ENCODE measurements around the gene STARD8. TPM values are rescaled to one million over a fixed set of nuclear protein-coding genes. Genes with fewer than 3 reads are reported as not detected.

STARD8 gene, protein sequence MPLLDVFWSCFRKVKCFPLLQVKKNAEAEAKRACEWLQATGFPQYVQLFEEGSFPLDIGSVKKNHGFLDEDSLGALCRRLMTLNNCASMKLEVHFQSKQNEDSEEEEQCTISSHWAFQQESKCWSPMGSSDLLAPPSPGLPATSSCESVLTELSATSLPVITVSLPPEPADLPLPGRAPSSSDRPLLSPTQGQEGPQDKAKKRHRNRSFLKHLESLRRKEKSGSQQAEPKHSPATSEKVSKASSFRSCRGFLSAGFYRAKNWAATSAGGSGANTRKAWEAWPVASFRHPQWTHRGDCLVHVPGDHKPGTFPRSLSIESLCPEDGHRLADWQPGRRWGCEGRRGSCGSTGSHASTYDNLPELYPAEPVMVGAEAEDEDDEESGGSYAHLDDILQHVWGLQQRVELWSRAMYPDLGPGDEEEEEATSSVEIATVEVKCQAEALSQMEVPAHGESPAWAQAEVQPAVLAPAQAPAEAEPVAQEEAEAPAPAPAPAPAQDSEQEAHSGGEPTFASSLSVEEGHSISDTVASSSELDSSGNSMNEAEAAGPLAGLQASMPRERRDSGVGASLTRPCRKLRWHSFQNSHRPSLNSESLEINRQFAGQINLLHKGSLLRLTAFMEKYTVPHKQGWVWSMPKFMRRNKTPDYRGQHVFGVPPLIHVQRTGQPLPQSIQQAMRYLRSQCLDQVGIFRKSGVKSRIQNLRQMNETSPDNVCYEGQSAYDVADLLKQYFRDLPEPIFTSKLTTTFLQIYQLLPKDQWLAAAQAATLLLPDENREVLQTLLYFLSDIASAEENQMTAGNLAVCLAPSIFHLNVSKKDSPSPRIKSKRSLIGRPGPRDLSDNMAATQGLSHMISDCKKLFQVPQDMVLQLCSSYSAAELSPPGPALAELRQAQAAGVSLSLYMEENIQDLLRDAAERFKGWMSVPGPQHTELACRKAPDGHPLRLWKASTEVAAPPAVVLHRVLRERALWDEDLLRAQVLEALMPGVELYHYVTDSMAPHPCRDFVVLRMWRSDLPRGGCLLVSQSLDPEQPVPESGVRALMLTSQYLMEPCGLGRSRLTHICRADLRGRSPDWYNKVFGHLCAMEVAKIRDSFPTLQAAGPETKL
- total RNA-seq (2021): 0.11 and 0.26 TPM in 2 replicates
- percentile 12 among the genes with signal in this experiment for Bru-seq, nascent RNA
- percentile 12 among the genes with signal in this experiment for BruChase-seq, experiment 1, labeled RNA remaining after a 2-hour chase
- BruChase-seq, experiment 2, labeled RNA remaining after a 6-hour chase: percentile 23 among the genes with signal in this experiment
- long read RNA-seq, full-length matches to known transcripts: 1 of 2 reads
- long read RNA-seq, partial matches to known transcripts: 1 of 2 reads
- long read RNA-seq, other reads (novel, unspliced or antisense): 0 of 2 reads

DNA sequence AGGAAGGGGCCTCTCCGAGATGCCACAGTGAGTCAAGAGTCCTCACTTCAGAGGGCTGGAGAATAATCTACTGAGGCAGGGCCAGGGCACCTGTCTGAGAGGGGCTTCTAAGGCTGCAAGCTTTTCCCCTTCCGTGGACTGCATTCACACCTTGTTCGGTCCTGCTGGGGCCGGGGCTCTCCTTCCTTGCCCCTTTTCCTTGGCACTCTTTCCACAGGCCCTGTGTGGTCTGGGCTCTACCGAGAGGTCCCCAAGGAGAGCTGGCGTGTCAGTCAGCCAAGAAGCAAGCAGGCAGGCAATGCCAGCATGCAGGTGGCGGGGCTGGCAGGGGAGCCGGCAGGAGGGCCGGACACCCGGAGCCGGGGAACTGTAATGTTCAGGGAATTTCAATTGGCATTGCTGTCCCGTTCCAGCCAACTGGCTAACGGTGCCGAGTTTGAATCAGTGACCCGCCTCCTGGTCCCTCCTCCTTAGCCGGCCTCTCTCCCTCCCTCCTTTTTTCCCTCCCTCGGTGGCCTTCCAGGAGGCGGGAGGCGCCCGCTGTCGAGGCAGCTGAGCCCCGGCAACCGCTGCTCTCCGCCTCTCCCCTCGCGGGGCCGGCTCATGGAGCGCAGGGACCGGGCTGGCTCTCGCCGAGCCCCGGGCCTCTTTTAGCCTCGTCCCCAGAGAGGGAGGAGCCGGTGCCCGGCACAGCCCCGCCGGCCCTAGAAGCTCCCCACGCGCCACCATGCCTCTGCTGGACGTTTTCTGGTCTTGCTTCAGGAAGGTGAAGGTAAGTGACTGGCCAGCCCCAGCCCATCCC is at the start of gene STARD8:
STARD8 (plus strand) TSS at position 511 of the 802 bp plus-strand sequence; CDS start at position 728, 217 bp downstream.
- no TSS peak for BruUV-seq (replicated peaks)
- ChIA-PET CTCF (no interaction called here), POLR2A (ENCODE audit: low non-redundant PET) (no interaction called here)
- intact Hi-C loops (cut with micrococcal nuclease; ENCODE audit: unreplicated experiment): no loop called here
- Histone ChIP-seq H3K27ac (ENCODE audit: low read depth, low read length, poor library complexity, severe bottlenecking) (no peak within 1 kb of the TSS), H3K9me3 (ENCODE audit: low read depth, low read length, poor library complexity, severe bottlenecking) (no peaks in the 10 kb centered on the region), H3K27me3 (replicated peaks; ENCODE audit: insufficient read depth, low read depth, low read length, poor library complexity) (no peaks in the 10 kb centered on the region), H3K4me3 (ENCODE audit: low read depth, low read length, poor library complexity, severe bottlenecking) (no peak within 1 kb of the TSS), H3K4me1 (ENCODE audit: insufficient read depth, low read length, poor library complexity, severe bottlenecking) (no peaks in the 10 kb centered on the region), H3K36me3 (ENCODE audit: insufficient read depth, low read length, poor library complexity, severe bottlenecking) (no peaks in the 10 kb centered on the region)
- no peak for TF ChIP-seq EZH2 (IDR thresholded peaks at IDR 0.05; ENCODE audit: borderline replicate concordance, low read depth, low read length, poor library complexity, severe bottlenecking)
- DNase-seq (ENCODE audit: low spot score): peak; percentile 9

GRCh38 chrX:68598841-68599240 is 48.6 kb upstream of the STARD8 start:
- CTCF ChIA-PET: no interaction called here
- Histone ChIP-seq H3K9me3 (ENCODE audit: low read depth, low read length, poor library complexity, severe bottlenecking) (peaks cover 6% of the 10 kb centered on the region), H3K27ac (ENCODE audit: low read depth, low read length, poor library complexity, severe bottlenecking) (no peak overlapping the region), H3K4me1 (ENCODE audit: insufficient read depth, low read length, poor library complexity, severe bottlenecking) (no peaks in the 10 kb centered on the region), H3K36me3 (ENCODE audit: insufficient read depth, low read length, poor library complexity, severe bottlenecking) (no peaks in the 10 kb centered on the region), H3K4me3 (ENCODE audit: low read depth, low read length, poor library complexity, severe bottlenecking) (no peak overlapping the region), H3K27me3 (replicated peaks; ENCODE audit: insufficient read depth, low read depth, low read length, poor library complexity) (no peaks in the 10 kb centered on the region)
- POLR2A ChIA-PET (ENCODE audit: low non-redundant PET): interaction anchor here (0.6 kb wide), 1 partner anchor 10 kb away, joined by 4 read pairs; no protein-coding TSS in a partner anchor
- intact Hi-C loops (cut with micrococcal nuclease; ENCODE audit: unreplicated experiment): no loop called here
- TF ChIP-seq EZH2 (IDR thresholded peaks at IDR 0.05; ENCODE audit: borderline replicate concordance, low read depth, low read length, poor library complexity, severe bottlenecking): no peak
- TF ChIP-seq, protein P1, sequence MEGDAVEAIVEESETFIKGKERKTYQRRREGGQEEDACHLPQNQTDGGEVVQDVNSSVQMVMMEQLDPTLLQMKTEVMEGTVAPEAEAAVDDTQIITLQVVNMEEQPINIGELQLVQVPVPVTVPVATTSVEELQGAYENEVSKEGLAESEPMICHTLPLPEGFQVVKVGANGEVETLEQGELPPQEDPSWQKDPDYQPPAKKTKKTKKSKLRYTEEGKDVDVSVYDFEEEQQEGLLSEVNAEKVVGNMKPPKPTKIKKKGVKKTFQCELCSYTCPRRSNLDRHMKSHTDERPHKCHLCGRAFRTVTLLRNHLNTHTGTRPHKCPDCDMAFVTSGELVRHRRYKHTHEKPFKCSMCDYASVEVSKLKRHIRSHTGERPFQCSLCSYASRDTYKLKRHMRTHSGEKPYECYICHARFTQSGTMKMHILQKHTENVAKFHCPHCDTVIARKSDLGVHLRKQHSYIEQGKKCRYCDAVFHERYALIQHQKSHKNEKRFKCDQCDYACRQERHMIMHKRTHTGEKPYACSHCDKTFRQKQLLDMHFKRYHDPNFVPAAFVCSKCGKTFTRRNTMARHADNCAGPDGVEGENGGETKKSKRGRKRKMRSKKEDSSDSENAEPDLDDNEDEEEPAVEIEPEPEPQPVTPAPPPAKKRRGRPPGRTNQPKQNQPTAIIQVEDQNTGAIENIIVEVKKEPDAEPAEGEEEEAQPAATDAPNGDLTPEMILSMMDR (conservative IDR thresholded peaks at IDR 0.05; ENCODE audit: low read depth, low read length): no peak
- DNase-seq (ENCODE audit: low spot score): no peak
- BruUV-seq (replicated peaks): no TSS peak
